ENCODE measurements around the gene SNRPF. TPM values are rescaled to one million over a fixed set of nuclear protein-coding genes. Genes with fewer than 3 reads are reported as not detected.

SNRPF gene
- total RNA-seq, 1 experiment from 2014 or later, result 55.4 TPM

- no TSS peak for BruUV-seq (replicated peaks)
- peaks cover 4% of the 10 kb centered on the region for H3K36me3 Mint-ChIP-seq (ENCODE audit: insufficient read depth, unreplicated experiment)
- no peak for TF ChIP-seq CTCF (IDR thresholded peaks at IDR 0.05; ENCODE audit: unreplicated experiment)
- intact Hi-C loops (cut with micrococcal nuclease; ENCODE audit: unreplicated experiment), result no loop called here
- no peaks in the 10 kb centered on the region for H3K4me1 Mint-ChIP-seq (ENCODE audit: low read depth, unreplicated experiment)
- H3K27me3 Mint-ChIP-seq (ENCODE audit: unreplicated experiment), result no peaks in the 10 kb centered on the region
- no peak overlapping the region for H3K27ac Mint-ChIP-seq (ENCODE audit: unreplicated experiment)
- no peaks in the 10 kb centered on the region for H3K9me3 Mint-ChIP-seq (ENCODE audit: low read depth, unreplicated experiment)
- no peak for DNase-seq
- H3K4me3 Mint-ChIP-seq (ENCODE audit: low read depth, unreplicated experiment), result no peak overlapping the region
- CTCF ChIA-PET, result no interaction called here
Measured at GRCh38 chr12:95877622-95878021, 18.9 kb downstream of the SNRPF start.

GRCh38 chr12:95880895-95881294, 22.1 kb downstream of the SNRPF start:
- no peak for DNase-seq
- BruUV-seq (replicated peaks), result no TSS peak
- Mint-ChIP-seq H3K27ac (ENCODE audit: unreplicated experiment) (no peak overlapping the region), H3K36me3 (ENCODE audit: insufficient read depth, unreplicated experiment) (no peaks in the 10 kb centered on the region), H3K27me3 (ENCODE audit: unreplicated experiment) (no peaks in the 10 kb centered on the region), H3K9me3 (ENCODE audit: low read depth, unreplicated experiment) (no peaks in the 10 kb centered on the region), H3K4me1 (ENCODE audit: low read depth, unreplicated experiment) (no peaks in the 10 kb centered on the region), H3K4me3 (ENCODE audit: low read depth, unreplicated experiment) (no peak overlapping the region)
- intact Hi-C loops (cut with micrococcal nuclease; ENCODE audit: unreplicated experiment), result no loop called here
- CTCF ChIA-PET, result no interaction called here
- TF ChIP-seq CTCF (IDR thresholded peaks at IDR 0.05; ENCODE audit: unreplicated experiment), result no peak

- Mint-ChIP-seq H3K4me3 (ENCODE audit: low read depth, unreplicated experiment) (no peak overlapping the region), H3K36me3 (ENCODE audit: insufficient read depth, unreplicated experiment) (no peaks in the 10 kb centered on the region), H3K27ac (ENCODE audit: unreplicated experiment) (no peak overlapping the region), H3K9me3 (ENCODE audit: low read depth, unreplicated experiment) (no peaks in the 10 kb centered on the region), H3K4me1 (ENCODE audit: low read depth, unreplicated experiment) (no peaks in the 10 kb centered on the region), H3K27me3 (ENCODE audit: unreplicated experiment) (no peaks in the 10 kb centered on the region)
- no TSS peak for BruUV-seq (replicated peaks)
- DNase-seq, result no peak
- TF ChIP-seq CTCF (IDR thresholded peaks at IDR 0.05; ENCODE audit: unreplicated experiment), result no peak
- intact Hi-C loops (cut with micrococcal nuclease; ENCODE audit: unreplicated experiment), result no loop called here
- CTCF ChIA-PET, result no interaction called here
Measured at GRCh38 chr12:95881331-95881955, 22.7 kb downstream of the SNRPF start.

- Mint-ChIP-seq H3K27me3 (ENCODE audit: unreplicated experiment) (no peaks in the 10 kb centered on the region), H3K4me3 (ENCODE audit: low read depth, unreplicated experiment) (no peak overlapping the region), H3K9me3 (ENCODE audit: low read depth, unreplicated experiment) (no peaks in the 10 kb centered on the region), H3K27ac (ENCODE audit: unreplicated experiment) (no peak overlapping the region), H3K36me3 (ENCODE audit: insufficient read depth, unreplicated experiment) (no peaks in the 10 kb centered on the region), H3K4me1 (ENCODE audit: low read depth, unreplicated experiment) (no peaks in the 10 kb centered on the region)
- TF ChIP-seq CTCF (IDR thresholded peaks at IDR 0.05; ENCODE audit: unreplicated experiment), result no peak
- CTCF ChIA-PET, result no interaction called here
- BruUV-seq (replicated peaks), result no TSS peak
- intact Hi-C loops (cut with micrococcal nuclease; ENCODE audit: unreplicated experiment), result no loop called here
- DNase-seq, result no peak
Measured at GRCh38 chr12:95882080-95882479, 23.3 kb downstream of the SNRPF start.

Measured in Calu3 (cell line).